ENCODE results near the gene EXOC1. TPM values are rescaled to one million over a fixed set of nuclear protein-coding genes. Genes with fewer than 3 reads are reported as not detected.

EXOC1 gene
- total RNA-seq, 1 donor from 2014 or later = 31.8 TPM

GRCh38 chr4:55910140-55910539 lies 56.7 kb downstream of the EXOC1 start:
- no peak overlapping the region for H3K27ac Mint-ChIP-seq (ENCODE audit: unreplicated experiment)
- peaks cover 4% of the 10 kb centered on the region for H3K36me3 Mint-ChIP-seq (ENCODE audit: unreplicated experiment)
- peaks cover 4% of the 10 kb centered on the region for H3K9me3 Mint-ChIP-seq (ENCODE audit: unreplicated experiment)
- DNase-seq (ENCODE audit: extremely low spot score, unreplicated experiment) = no peak
- TF ChIP-seq CTCF (IDR thresholded peaks at IDR 0.05) = no peak
- H3K4me3 Mint-ChIP-seq (ENCODE audit: unreplicated experiment) = no peak overlapping the region
- H3K4me1 Mint-ChIP-seq (ENCODE audit: unreplicated experiment) = peaks cover 10% of the 10 kb centered on the region
- H3K27me3 Mint-ChIP-seq (ENCODE audit: unreplicated experiment) = no peaks in the 10 kb centered on the region

- Mint-ChIP-seq H3K27me3 (ENCODE audit: unreplicated experiment) (no peaks in the 10 kb centered on the region), H3K4me1 (ENCODE audit: unreplicated experiment) (peaks cover 4% of the 10 kb centered on the region), H3K27ac (ENCODE audit: unreplicated experiment) (no peak overlapping the region), H3K9me3 (ENCODE audit: unreplicated experiment) (peaks cover 4% of the 10 kb centered on the region), H3K36me3 (ENCODE audit: unreplicated experiment) (no peaks in the 10 kb centered on the region), H3K4me3 (ENCODE audit: unreplicated experiment) (no peak overlapping the region)
- TF ChIP-seq CTCF (IDR thresholded peaks at IDR 0.05) = no peak
- DNase-seq (ENCODE audit: extremely low spot score, unreplicated experiment) = no peak
Observed at GRCh38 chr4:55912249-55912648, 58.8 kb downstream of the EXOC1 start.

- no peak for TF ChIP-seq CTCF (IDR thresholded peaks at IDR 0.05)
- Mint-ChIP-seq H3K27ac (ENCODE audit: unreplicated experiment) (no peak overlapping the region), H3K4me3 (ENCODE audit: unreplicated experiment) (no peak overlapping the region), H3K4me1 (ENCODE audit: unreplicated experiment) (no peaks in the 10 kb centered on the region), H3K36me3 (ENCODE audit: unreplicated experiment) (no peaks in the 10 kb centered on the region), H3K27me3 (ENCODE audit: unreplicated experiment) (no peaks in the 10 kb centered on the region), H3K9me3 (ENCODE audit: unreplicated experiment) (no peaks in the 10 kb centered on the region)
- DNase-seq (ENCODE audit: extremely low spot score, unreplicated experiment) = no peak
Observed at GRCh38 chr4:55920571-55920970, 67.1 kb downstream of the EXOC1 start.

- Mint-ChIP-seq H3K4me3 (ENCODE audit: unreplicated experiment) (no peak overlapping the region), H3K4me1 (ENCODE audit: unreplicated experiment) (no peaks in the 10 kb centered on the region), H3K27ac (ENCODE audit: unreplicated experiment) (no peak overlapping the region), H3K27me3 (ENCODE audit: unreplicated experiment) (no peaks in the 10 kb centered on the region), H3K9me3 (ENCODE audit: unreplicated experiment) (no peaks in the 10 kb centered on the region), H3K36me3 (ENCODE audit: unreplicated experiment) (no peaks in the 10 kb centered on the region)
- DNase-seq (ENCODE audit: extremely low spot score, unreplicated experiment) = no peak
- no peak for TF ChIP-seq CTCF (IDR thresholded peaks at IDR 0.05)
Observed at GRCh38 chr4:55921093-55921492, 67.6 kb downstream of the EXOC1 start.

GRCh38 chr4:55925241-55925640 lies 71.8 kb downstream of the EXOC1 start:
- H3K36me3 Mint-ChIP-seq (ENCODE audit: unreplicated experiment) = no peaks in the 10 kb centered on the region
- peak; percentile 8 for DNase-seq (ENCODE audit: extremely low spot score, unreplicated experiment)
- no peak overlapping the region for H3K4me3 Mint-ChIP-seq (ENCODE audit: unreplicated experiment)
- H3K27ac Mint-ChIP-seq (ENCODE audit: unreplicated experiment) = no peak overlapping the region
- H3K27me3 Mint-ChIP-seq (ENCODE audit: unreplicated experiment) = no peaks in the 10 kb centered on the region
- no peaks in the 10 kb centered on the region for H3K4me1 Mint-ChIP-seq (ENCODE audit: unreplicated experiment)
- TF ChIP-seq CTCF (IDR thresholded peaks at IDR 0.05) = no peak
- H3K9me3 Mint-ChIP-seq (ENCODE audit: unreplicated experiment) = no peaks in the 10 kb centered on the region

Measured in osteocyte (in vitro differentiated cells).